Kidney glomerular epithelial cell (primary cell): ENCODE data around the gene GPR6.
A peak's percentile ranks its signal among the peaks of the same experiment; 100 is the strongest.

Experiments
- DNase-seq: peaks from one replicate; lab custom pipeline; 2025; lab: John Stamatoyannopoulos, UW

Gene GPR6

GRCh38 chr6:109978174-109979032 is at the start of gene GPR6:
Gene GPR6 (plus strand): TSS chr6:109978311. CDS start chr6:109979113, 802 bp downstream.
- DNase-seq, result peak; percentile 48

- DNase-seq, result no peak
Measured at GRCh38 chr6:109934293-109934692, 43.8 kb upstream of the GPR6 start.

GRCh38 chr6:109939654-109940053 is 38.5 kb upstream of the GPR6 start:
- DNase-seq, result no peak

GRCh38 chr6:109944448-109944847 is 33.7 kb upstream of the GPR6 start:
- peak; percentile 67 for DNase-seq

- no peak for DNase-seq
Measured at GRCh38 chr6:109945091-109945490, 33.0 kb upstream of the GPR6 start.

GRCh38 chr6:109946979-109947378 is 31.1 kb upstream of the GPR6 start:
- no peak for DNase-seq

- DNase-seq, result no peak
Measured at GRCh38 chr6:109949281-109950065, 28.6 kb upstream of the GPR6 start.

GRCh38 chr6:109955491-109955890 is 22.6 kb upstream of the GPR6 start:
- no peak for DNase-seq

- no peak for DNase-seq
Measured at GRCh38 chr6:109958626-109959025, 19.5 kb upstream of the GPR6 start.

- DNase-seq, result no peak
Measured at GRCh38 chr6:109961611-109962041, 16.5 kb upstream of the GPR6 start.

GRCh38 chr6:109962271-109962670 is 15.8 kb upstream of the GPR6 start:
- no peak for DNase-seq

- no peak for DNase-seq
Measured at GRCh38 chr6:109963598-109964170, 14.4 kb upstream of the GPR6 start.

- no peak for DNase-seq
Measured at GRCh38 chr6:109964949-109965348, 13.2 kb upstream of the GPR6 start.

- no peak for DNase-seq
Measured at GRCh38 chr6:109966299-109966698, 11.8 kb upstream of the GPR6 start.

GRCh38 chr6:109977791-109978173 is 329 bp upstream of the GPR6 start:
- no peak for DNase-seq

- DNase-seq, result no peak
Measured at GRCh38 chr6:109979033-109979921, 1.2 kb downstream of the GPR6 start.

GRCh38 chr6:109984410-109984809 is 6.3 kb downstream of the GPR6 start:
- no peak for DNase-seq

- no peak for DNase-seq
Measured at GRCh38 chr6:109987196-109987595, 9.1 kb downstream of the GPR6 start.

- no peak for DNase-seq
Measured at GRCh38 chr6:109991201-109992101, 13.3 kb downstream of the GPR6 start.

- no peak for DNase-seq
Measured at GRCh38 chr6:109998159-109998785, 20.2 kb downstream of the GPR6 start.
